ENCODE measurements around the gene RCC2. TPM values are rescaled to one million over a fixed set of nuclear protein-coding genes. Genes with fewer than 3 reads are reported as not detected.
"Not testable (repeated sequence)": the region's sequence is repeated elsewhere in the genome, so short reads cannot be mapped to it uniquely, and the experiment has no call there.

The RCC2 gene
- total RNA-seq, 1 donor from 2014 or later, result 57.2 TPM

DNA sequence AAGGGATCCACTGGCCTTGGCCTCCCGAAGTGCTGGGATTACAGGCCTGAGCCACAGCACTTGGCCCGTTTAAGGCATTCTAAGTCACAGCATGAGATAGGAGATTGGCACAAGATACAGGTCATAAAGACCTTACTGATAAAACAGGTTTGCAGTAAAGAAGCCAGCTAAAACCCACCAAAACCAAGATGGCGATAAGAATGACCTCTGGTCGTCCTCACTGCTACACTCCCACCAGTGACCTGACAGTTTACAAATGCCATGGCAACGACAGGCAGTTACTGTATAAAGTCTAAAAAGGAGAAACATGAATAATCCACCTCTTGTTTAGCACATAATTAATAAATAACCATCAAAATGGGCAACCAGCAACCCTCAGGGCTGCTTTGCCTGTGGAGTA is 33.3 kb upstream of the RCC2 start:
- H3K36me3 ChIP-seq, result no peaks in the 10 kb centered on the region
- no peak for DNase-seq (ENCODE audit: low spot score in 2 of 2)
- no peaks in the 10 kb centered on the region for H3K9me3 ChIP-seq
- TF ChIP-seq, protein P1, sequence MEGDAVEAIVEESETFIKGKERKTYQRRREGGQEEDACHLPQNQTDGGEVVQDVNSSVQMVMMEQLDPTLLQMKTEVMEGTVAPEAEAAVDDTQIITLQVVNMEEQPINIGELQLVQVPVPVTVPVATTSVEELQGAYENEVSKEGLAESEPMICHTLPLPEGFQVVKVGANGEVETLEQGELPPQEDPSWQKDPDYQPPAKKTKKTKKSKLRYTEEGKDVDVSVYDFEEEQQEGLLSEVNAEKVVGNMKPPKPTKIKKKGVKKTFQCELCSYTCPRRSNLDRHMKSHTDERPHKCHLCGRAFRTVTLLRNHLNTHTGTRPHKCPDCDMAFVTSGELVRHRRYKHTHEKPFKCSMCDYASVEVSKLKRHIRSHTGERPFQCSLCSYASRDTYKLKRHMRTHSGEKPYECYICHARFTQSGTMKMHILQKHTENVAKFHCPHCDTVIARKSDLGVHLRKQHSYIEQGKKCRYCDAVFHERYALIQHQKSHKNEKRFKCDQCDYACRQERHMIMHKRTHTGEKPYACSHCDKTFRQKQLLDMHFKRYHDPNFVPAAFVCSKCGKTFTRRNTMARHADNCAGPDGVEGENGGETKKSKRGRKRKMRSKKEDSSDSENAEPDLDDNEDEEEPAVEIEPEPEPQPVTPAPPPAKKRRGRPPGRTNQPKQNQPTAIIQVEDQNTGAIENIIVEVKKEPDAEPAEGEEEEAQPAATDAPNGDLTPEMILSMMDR (IDR thresholded peaks at IDR 0.05), result no peak
- H3K4me3 ChIP-seq, result no peak overlapping the region
- H3K27ac ChIP-seq, result no peak overlapping the region
- intact Hi-C loops (cut with DNase I), result no loop called here
- H3K4me1 ChIP-seq, result no peaks in the 10 kb centered on the region
- H3K27me3 ChIP-seq, result no peaks in the 10 kb centered on the region

DNA sequence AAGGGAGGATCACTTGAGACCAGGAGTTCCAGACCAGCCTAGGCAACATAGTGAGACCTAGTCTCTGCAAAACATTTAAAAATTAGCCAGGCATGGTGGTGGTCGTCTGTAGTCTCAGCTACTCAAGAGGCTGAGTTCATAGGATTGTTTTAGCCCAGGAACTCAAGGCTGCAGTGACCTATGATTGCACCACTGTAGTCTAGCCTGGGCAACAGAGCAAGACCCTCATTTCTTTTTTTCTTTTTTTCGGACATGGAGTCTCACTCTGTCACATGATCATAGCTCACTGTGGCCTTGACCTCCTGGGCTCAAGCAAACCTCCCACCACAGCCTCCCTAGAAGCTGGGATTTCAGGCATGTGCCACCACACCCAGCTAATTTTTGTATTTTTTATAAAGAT is 31.9 kb upstream of the RCC2 start:
- H3K4me3 ChIP-seq, result no peak overlapping the region
- no peak overlapping the region for H3K27ac ChIP-seq
- H3K9me3 ChIP-seq, result no peaks in the 10 kb centered on the region
- TF ChIP-seq, protein P1 (IDR thresholded peaks at IDR 0.05), result no peak
- no peaks in the 10 kb centered on the region for H3K4me1 ChIP-seq
- no peak for DNase-seq (ENCODE audit: low spot score in 2 of 2)
- no peaks in the 10 kb centered on the region for H3K36me3 ChIP-seq
- intact Hi-C loops (cut with DNase I), result no loop called here
- H3K27me3 ChIP-seq, result no peaks in the 10 kb centered on the region

DNA sequence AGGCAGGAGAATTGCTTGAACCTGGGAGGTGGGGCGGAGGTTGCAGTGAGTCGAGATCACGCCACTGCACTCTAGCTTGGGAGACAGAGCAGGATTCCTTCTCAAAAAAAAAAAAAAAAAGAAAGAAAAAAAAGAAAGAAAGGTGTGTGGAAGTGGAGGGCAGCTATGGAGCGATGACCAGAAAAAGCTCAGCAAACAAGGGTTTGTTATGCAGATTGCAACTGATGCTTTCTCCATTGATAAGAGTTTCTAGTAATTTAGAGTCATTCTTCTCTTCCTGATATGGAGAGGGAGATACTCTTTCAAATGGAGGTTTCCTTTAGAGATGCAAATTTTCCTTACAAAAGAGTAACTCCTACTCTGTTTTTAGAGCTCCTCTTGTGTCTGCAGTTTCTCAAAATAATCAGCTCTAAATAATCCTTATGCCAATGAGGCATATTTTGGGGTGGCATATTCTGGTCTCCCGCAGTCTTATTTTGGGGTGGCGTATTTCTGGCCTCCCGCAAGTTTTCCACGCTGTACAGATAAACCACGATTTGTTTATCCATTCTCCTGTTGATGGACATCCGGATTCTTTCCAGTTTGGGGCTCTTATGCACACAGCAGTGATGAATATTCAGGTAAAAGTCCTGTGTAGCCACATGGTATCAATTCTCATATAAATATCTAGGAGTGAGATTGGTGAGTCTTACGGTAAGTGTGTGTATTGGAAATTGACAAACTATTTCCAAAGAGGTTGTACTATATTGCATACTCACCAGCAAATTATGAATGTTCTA is 30.7 kb upstream of the RCC2 start:
- intact Hi-C loops (cut with DNase I), result no loop called here
- H3K27me3 ChIP-seq, result no peaks in the 10 kb centered on the region
- H3K9me3 ChIP-seq, result no peaks in the 10 kb centered on the region
- DNase-seq (ENCODE audit: low spot score in 2 of 2), result no peak
- no peak overlapping the region for H3K4me3 ChIP-seq
- no peaks in the 10 kb centered on the region for H3K4me1 ChIP-seq
- H3K27ac ChIP-seq, result no peak overlapping the region
- TF ChIP-seq, protein P1 (IDR thresholded peaks at IDR 0.05), result no peak
- no peaks in the 10 kb centered on the region for H3K36me3 ChIP-seq

DNA sequence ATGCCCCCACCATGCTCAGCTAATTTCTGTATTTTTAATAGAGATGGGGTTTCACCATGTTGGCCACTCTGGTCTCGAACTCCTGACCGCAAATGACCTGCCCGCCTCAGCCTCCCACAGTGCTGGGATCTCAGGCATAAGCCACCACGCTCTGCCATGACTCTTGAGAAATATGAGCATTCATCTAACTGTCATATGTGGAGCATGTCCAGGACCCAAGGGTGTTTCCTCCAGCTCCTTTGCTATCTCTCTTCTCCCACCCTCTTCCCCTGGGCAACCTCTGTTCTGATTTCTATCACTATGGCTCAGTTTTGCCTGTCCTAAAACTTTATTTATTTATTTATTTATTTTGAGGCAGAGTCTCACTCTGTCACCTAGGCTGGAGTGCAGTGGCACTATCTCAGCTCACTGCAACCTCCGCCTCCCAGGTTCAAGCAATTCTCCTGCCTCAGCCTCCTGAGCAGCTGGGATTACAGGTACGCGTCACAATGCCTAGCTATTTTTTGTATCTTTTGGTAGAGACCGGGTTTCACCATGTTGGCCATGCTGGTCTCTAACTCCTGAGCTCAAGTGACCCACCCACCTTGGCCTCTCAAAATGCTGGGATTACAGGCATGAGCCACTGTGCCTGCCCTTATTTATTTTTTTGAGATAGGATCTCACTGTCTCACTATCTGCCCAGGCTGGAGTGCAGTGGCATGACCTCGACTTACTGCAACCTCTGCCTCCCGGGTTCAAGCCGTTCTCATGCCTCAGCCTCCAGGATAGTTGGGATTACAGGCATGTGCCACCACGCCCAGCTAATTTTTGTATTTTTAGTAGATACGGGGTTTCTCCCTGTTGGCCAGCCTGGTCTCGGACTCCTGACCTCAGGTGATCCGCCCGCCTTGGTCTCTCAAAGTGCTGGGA is 29.1 kb upstream of the RCC2 start:
- H3K4me3 ChIP-seq; H3K27me3 ChIP-seq; H3K4me1 ChIP-seq; H3K27ac ChIP-seq; H3K36me3 ChIP-seq; DNase-seq (ENCODE audit: low spot score in 2 of 2); intact Hi-C loops (cut with DNase I); H3K9me3 ChIP-seq: not testable (repeated sequence)

DNA sequence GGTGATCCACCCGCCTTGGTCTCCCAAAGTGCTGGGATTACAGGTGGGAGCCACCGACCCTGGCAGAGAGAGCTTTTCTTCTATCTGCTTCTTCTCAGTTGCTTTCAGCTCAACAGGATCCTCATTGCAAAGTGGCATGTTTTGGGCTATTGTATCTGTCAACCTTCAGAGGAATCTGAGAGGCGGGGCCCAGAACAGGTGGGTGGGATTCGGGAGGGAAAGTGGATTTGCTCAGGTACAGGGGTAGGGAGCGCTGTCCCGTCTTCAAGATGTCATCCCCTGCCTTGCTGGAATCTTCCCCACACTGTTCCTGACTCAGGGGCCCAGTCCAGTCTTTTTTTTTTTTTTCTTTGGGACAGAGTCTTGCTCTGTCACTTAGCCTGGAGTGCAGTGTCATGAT is 26.9 kb upstream of the RCC2 start:
- Histone ChIP-seq H3K4me3 (no peak overlapping the region), H3K27me3 (no peaks in the 10 kb centered on the region), H3K27ac (no peak overlapping the region), H3K36me3 (no peaks in the 10 kb centered on the region), H3K9me3 (no peaks in the 10 kb centered on the region), H3K4me1 (no peaks in the 10 kb centered on the region)
- TF ChIP-seq, protein P1 (IDR thresholded peaks at IDR 0.05), result no peak
- intact Hi-C loops (cut with DNase I), result no loop called here
- no peak for DNase-seq (ENCODE audit: low spot score in 2 of 2)

DNA sequence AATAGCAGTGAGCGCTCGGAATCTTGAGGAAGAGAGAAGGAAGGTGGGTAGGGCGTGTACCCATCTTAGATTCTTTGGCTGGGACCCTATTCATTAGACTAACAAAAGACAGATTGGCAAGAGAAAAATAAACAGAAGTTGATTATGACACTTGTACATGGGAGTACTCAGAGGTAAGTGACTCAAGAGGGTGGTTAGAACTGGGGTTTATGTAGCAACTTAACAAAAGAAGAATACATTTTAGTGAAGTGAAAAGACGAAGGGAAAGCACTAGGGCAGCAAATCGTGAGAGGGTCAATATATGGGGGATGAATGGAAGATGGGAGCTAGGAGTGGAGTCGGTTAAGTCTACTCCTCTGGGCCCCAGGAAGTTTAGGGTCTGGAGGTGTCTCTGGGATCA is 25.8 kb upstream of the RCC2 start:
- Histone ChIP-seq H3K4me1 (no peaks in the 10 kb centered on the region), H3K27ac (no peak overlapping the region), H3K9me3 (no peaks in the 10 kb centered on the region), H3K27me3 (no peaks in the 10 kb centered on the region), H3K4me3 (no peak overlapping the region), H3K36me3 (no peaks in the 10 kb centered on the region)
- TF ChIP-seq, protein P1 (IDR thresholded peaks at IDR 0.05), result no peak
- DNase-seq (ENCODE audit: low spot score in 2 of 2), result no peak
- intact Hi-C loops (cut with DNase I), result no loop called here
